KMS-11 (cell line): Measurements from ENCODE around the gene TMPRSS6.

ENCODE experiments used
- H2AFZ ChIP-seq: fragments of 200-600 bp; sonication (generic); 2 replicates; pipeline ENCODE4 v1.6.1; 2016; ENCODE audit warnings: antibody characterized with exemption, mixed run types, low read depth
- H3K27ac ChIP-seq: fragments of 200-600 bp; sonication (generic); 2 replicates; pipeline ENCODE4 v1.6.1; 2016; ENCODE audit warnings: mild to moderate bottlenecking, mixed run types
- H3K27me3 ChIP-seq: fragments of 200-600 bp; sonication (generic); 2 replicates; pipeline ENCODE4 v1.6.1; 2017; ENCODE audit warnings: mild to moderate bottlenecking, low read depth, mixed run types, moderate library complexity; ENCODE audit not compliant: insufficient read depth
- H3K36me3 ChIP-seq: fragments of 200-600 bp; sonication (generic); 2 replicates; pipeline ENCODE4 v1.6.1; 2017; ENCODE audit warnings: mild to moderate bottlenecking, mixed run types; ENCODE audit not compliant: insufficient read depth
- H3K4me1 ChIP-seq: fragments of 200-600 bp; sonication (generic); 2 replicates; pipeline ENCODE4 v1.6.1; 2016; ENCODE audit warnings: mild to moderate bottlenecking, low read depth, mixed run types; ENCODE audit not compliant: poor library complexity, severe bottlenecking
- H3K4me2 ChIP-seq: fragments of 200-600 bp; sonication (generic); 2 replicates; pipeline ENCODE4 v1.7.0; 2016; ENCODE audit warnings: mild to moderate bottlenecking, mixed run types
- H3K4me3 ChIP-seq: fragments of 200-600 bp; sonication (generic); IDR thresholded peaks from 2 replicates; pipeline ENCODE4 v1.6.1; 2017; ENCODE audit warnings: low read depth, low read length, mixed read lengths; ENCODE audit not compliant: insufficient read depth
- H3K79me2 ChIP-seq: fragments of 200-600 bp; sonication (generic); 2 replicates; pipeline ENCODE4 v1.6.1; 2016; ENCODE audit warnings: low read depth, mixed run types; ENCODE audit not compliant: insufficient read depth
- H3K9ac ChIP-seq: fragments of 200-600 bp; sonication (generic); 2 replicates; pipeline ENCODE4 v1.6.1; 2016; ENCODE audit warnings: mild to moderate bottlenecking, mixed run types
- H4K20me1 ChIP-seq: fragments of 200-600 bp; sonication (generic); 2 replicates; pipeline ENCODE4 v1.6.1; 2016; ENCODE audit warnings: mild to moderate bottlenecking, mixed run types; ENCODE audit not compliant: insufficient read depth
- TF ChIP-seq, protein P1 (sequence below): fragments of 200-600 bp; sonication (generic); conservative IDR thresholded peaks from 2 replicates; pipeline ENCODE4 v1.6.1; 2017; ENCODE audit warnings: low read depth, mild to moderate bottlenecking, antibody characterized with exemption, low read length, moderate library complexity, mixed read lengths

Gene TMPRSS6

DNA sequence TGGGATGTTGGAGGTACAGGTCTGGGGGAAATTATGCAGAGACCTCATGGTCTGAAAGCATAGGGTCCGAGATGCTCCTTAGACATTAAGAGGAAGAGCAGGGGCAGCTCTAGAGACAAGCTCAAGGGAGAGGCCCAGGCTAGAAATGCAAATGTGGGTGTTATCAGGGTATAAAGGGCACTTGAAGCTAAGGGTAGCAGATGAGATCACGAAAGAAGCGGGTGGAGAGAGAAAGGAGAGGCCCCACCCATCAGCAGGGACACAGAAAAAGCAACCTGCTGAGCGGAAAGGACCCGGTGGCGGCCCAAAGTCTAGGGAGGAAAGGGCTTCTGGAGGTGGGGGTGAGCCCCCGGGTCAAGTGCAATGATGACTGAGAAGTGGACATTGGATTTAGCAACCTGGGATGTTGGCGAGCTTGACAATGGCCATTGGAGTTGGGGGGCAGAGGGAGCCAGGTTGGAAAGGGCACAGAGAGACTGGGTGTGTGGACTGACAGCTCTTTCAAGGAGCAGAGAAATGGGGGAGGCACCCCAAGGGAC lies 8.9 kb downstream of the TMPRSS6 start:
- H4K20me1 ChIP-seq = no peaks in the 10 kb centered on the region
- no peaks in the 10 kb centered on the region for H3K36me3 ChIP-seq
- H3K4me1 ChIP-seq = no peaks in the 10 kb centered on the region
- TF ChIP-seq, protein P1, sequence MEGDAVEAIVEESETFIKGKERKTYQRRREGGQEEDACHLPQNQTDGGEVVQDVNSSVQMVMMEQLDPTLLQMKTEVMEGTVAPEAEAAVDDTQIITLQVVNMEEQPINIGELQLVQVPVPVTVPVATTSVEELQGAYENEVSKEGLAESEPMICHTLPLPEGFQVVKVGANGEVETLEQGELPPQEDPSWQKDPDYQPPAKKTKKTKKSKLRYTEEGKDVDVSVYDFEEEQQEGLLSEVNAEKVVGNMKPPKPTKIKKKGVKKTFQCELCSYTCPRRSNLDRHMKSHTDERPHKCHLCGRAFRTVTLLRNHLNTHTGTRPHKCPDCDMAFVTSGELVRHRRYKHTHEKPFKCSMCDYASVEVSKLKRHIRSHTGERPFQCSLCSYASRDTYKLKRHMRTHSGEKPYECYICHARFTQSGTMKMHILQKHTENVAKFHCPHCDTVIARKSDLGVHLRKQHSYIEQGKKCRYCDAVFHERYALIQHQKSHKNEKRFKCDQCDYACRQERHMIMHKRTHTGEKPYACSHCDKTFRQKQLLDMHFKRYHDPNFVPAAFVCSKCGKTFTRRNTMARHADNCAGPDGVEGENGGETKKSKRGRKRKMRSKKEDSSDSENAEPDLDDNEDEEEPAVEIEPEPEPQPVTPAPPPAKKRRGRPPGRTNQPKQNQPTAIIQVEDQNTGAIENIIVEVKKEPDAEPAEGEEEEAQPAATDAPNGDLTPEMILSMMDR = no peak
- H3K4me3 ChIP-seq = no peak overlapping the region
- no peaks in the 10 kb centered on the region for H3K79me2 ChIP-seq
- H3K27ac ChIP-seq = no peak overlapping the region
- H3K4me2 ChIP-seq = no peak overlapping the region
- H2AFZ ChIP-seq = no peak overlapping the region
- H3K27me3 ChIP-seq = peaks cover 14% of the 10 kb centered on the region; the same call in 1 of the 2 replicates
- H3K9ac ChIP-seq = no peak overlapping the region

GRCh38 chr22:37098976-37099591 lies 10.4 kb downstream of the TMPRSS6 start:
- Histone ChIP-seq H3K4me3 (no peak overlapping the region), H3K9ac (no peak overlapping the region), H4K20me1 (no peaks in the 10 kb centered on the region), H3K4me2 (no peak overlapping the region), H3K79me2 (no peaks in the 10 kb centered on the region), H3K27ac (no peak overlapping the region), H3K4me1 (no peaks in the 10 kb centered on the region), H3K36me3 (no peaks in the 10 kb centered on the region), H2AFZ (no peak overlapping the region), H3K27me3 (peaks cover 9% of the 10 kb centered on the region; the same call in 1 of the 2 replicates)
- TF ChIP-seq, protein P1 = no peak

DNA sequence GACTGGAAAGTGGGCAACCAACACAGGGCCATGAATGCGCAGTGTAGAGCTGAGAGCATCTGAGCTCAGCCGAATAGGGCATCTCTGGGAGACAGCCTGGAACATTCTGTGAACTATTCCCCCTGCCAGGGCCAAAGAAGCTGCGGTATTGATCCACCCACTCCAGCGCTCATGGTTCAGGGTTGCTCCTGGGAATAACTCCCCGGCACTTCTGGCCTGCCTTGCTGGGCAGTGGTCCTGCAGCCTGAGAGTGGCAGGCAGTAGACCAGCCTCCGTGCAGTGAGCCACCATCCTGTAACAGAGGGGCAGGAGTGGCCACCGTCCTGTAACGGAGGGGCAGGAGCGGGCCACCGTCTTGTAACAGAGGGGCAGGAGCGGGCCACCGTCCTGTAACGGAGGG lies 12.2 kb downstream of the TMPRSS6 start:
- no peak overlapping the region for H3K4me3 ChIP-seq
- TF ChIP-seq, protein P1 = no peak
- no peak overlapping the region for H3K9ac ChIP-seq
- no peaks in the 10 kb centered on the region for H3K36me3 ChIP-seq
- H4K20me1 ChIP-seq = no peaks in the 10 kb centered on the region
- no peaks in the 10 kb centered on the region for H3K4me1 ChIP-seq
- no peak overlapping the region for H3K27ac ChIP-seq
- peaks cover 7% of the 10 kb centered on the region; the same call in 1 of the 2 replicates for H3K27me3 ChIP-seq
- H2AFZ ChIP-seq = no peak overlapping the region
- H3K79me2 ChIP-seq = no peaks in the 10 kb centered on the region
- no peak overlapping the region for H3K4me2 ChIP-seq

- TF ChIP-seq, protein P1 = no peak
- Histone ChIP-seq H3K27me3 (peaks cover 7% of the 10 kb centered on the region; the same call in 1 of the 2 replicates), H3K79me2 (no peaks in the 10 kb centered on the region), H3K27ac (no peak overlapping the region), H3K4me3 (no peak overlapping the region), H2AFZ (no peak overlapping the region), H3K4me1 (no peaks in the 10 kb centered on the region), H3K36me3 (no peaks in the 10 kb centered on the region), H3K9ac (no peak overlapping the region), H3K4me2 (no peak overlapping the region), H4K20me1 (no peaks in the 10 kb centered on the region)
Observed at GRCh38 chr22:37095113-37095512, 14.4 kb downstream of the TMPRSS6 start.
